ENCODE data around the gene MROH8. TPM values are rescaled to one million over a fixed set of nuclear protein-coding genes. Genes with fewer than 3 reads are reported as not detected.

MROH8 gene
- total and polyA plus RNA-seq, 2 of the 13 experiments (the other 11 are each of a cell fraction or from before 2014, with no cell fraction given) = 2.6 to 5.5 TPM

DNA sequence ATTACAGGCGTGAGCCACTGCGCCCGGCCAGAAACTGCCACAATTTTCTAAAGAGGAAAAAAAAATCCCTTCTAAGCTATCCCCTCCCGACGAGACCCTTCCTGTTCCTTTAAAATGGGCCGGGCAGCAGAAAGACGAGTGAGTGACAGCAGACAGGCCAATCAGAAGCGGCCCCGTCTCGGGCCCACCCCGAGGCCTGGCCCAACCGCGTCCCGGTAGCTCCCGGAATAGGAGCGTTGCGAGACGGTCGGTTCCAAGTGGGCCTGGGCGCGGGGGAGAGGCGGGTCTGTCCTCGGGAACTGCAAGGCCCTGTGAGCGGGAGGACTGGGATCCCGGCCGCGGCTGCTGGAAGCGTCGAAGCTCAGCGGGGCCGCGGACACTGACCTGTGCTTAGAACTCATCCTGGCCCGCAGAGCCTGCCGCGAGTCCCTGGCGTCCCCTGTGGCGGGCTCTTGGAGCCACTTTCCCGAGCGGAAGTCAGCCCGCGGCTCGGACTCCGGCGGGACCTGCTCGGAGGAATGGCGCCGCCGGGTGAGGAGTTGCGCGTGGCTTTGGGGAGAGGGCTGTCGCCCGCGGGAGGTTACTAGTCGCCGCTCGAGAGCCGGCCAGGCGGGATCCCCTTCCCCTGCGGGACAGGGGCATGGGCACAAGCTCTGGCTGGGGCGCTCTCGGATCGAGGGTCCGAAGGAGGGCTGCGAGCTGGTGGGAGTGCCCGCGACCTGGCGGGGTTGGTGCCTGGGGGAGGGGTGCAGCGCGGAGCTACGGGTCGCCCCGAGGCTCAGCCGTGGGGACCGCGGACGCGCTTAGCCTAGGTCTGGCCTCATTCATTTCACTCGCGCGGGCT lies at the start of gene MROH8, which contains the start of gene RPN2 (continued):
- TF ChIP-seq, protein P1, sequence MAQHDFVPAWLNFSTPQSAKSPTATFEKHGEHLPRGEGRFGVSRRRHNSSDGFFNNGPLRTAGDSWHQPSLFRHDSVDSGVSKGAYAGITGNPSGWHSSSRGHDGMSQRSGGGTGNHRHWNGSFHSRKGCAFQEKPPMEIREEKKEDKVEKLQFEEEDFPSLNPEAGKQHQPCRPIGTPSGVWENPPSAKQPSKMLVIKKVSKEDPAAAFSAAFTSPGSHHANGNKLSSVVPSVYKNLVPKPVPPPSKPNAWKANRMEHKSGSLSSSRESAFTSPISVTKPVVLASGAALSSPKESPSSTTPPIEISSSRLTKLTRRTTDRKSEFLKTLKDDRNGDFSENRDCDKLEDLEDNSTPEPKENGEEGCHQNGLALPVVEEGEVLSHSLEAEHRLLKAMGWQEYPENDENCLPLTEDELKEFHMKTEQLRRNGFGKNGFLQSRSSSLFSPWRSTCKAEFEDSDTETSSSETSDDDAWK (CRISPR knock-in tag; IDR thresholded peaks at IDR 0.05) = no peak
- TF ChIP-seq ELK4 (CRISPR knock-in tag; IDR thresholded peaks at IDR 0.05; ENCODE audit: borderline replicate concordance) (peak; percentile 84), SP140L (CRISPR knock-in tag; IDR thresholded peaks at IDR 0.05; ENCODE audit: borderline replicate concordance) (peak; percentile 90; the same call in 1 of the 2 replicates), ZNF570 (CRISPR knock-in tag; IDR thresholded peaks at IDR 0.05; ENCODE audit: borderline replicate concordance) (peak; percentile 88; the same call in 1 of the 2 replicates), MYC (CRISPR knock-in tag; IDR thresholded peaks at IDR 0.05; ENCODE audit: borderline replicate concordance) (peak; percentile 90), MXI1 (IDR thresholded peaks at IDR 0.05; ENCODE audit: borderline replicate concordance, low read depth, low read length) (peak; percentile 77; the same call in 1 of the 3 replicates), ESRRA (CRISPR knock-in tag; IDR thresholded peaks at IDR 0.05; ENCODE audit: low read depth) (no peak; the same call in 1 of the 2 replicates), CBX5 (CRISPR knock-in tag; IDR thresholded peaks at IDR 0.05; ENCODE audit: borderline replicate concordance) (0 out of 2 replicates have a peak, but pooled peaks have one; percentile 29), HNRNPUL1 (IDR thresholded peaks at IDR 0.05; ENCODE audit: low read depth, low read length) (peak; percentile 85; the same call in 1 of the 2 replicates), KLF12 (CRISPR knock-in tag; IDR thresholded peaks at IDR 0.05; ENCODE audit: borderline replicate concordance) (peak; percentile 91), HMG20B (CRISPR knock-in tag; conservative IDR thresholded peaks at IDR 0.05) (0 out of 2 replicates have a peak, but pooled peaks have one; percentile 17), SALL1 (CRISPR knock-in tag; IDR thresholded peaks at IDR 0.05) (peak; percentile 87), ATF7-NPFF (CRISPR knock-in tag; IDR thresholded peaks at IDR 0.05; ENCODE audit: low read depth) (peak; percentile 91), SETDB1 (CRISPR knock-in tag; IDR thresholded peaks at IDR 0.05; ENCODE audit: borderline replicate concordance) (no peak)
- TF ChIP-seq, protein P2, sequence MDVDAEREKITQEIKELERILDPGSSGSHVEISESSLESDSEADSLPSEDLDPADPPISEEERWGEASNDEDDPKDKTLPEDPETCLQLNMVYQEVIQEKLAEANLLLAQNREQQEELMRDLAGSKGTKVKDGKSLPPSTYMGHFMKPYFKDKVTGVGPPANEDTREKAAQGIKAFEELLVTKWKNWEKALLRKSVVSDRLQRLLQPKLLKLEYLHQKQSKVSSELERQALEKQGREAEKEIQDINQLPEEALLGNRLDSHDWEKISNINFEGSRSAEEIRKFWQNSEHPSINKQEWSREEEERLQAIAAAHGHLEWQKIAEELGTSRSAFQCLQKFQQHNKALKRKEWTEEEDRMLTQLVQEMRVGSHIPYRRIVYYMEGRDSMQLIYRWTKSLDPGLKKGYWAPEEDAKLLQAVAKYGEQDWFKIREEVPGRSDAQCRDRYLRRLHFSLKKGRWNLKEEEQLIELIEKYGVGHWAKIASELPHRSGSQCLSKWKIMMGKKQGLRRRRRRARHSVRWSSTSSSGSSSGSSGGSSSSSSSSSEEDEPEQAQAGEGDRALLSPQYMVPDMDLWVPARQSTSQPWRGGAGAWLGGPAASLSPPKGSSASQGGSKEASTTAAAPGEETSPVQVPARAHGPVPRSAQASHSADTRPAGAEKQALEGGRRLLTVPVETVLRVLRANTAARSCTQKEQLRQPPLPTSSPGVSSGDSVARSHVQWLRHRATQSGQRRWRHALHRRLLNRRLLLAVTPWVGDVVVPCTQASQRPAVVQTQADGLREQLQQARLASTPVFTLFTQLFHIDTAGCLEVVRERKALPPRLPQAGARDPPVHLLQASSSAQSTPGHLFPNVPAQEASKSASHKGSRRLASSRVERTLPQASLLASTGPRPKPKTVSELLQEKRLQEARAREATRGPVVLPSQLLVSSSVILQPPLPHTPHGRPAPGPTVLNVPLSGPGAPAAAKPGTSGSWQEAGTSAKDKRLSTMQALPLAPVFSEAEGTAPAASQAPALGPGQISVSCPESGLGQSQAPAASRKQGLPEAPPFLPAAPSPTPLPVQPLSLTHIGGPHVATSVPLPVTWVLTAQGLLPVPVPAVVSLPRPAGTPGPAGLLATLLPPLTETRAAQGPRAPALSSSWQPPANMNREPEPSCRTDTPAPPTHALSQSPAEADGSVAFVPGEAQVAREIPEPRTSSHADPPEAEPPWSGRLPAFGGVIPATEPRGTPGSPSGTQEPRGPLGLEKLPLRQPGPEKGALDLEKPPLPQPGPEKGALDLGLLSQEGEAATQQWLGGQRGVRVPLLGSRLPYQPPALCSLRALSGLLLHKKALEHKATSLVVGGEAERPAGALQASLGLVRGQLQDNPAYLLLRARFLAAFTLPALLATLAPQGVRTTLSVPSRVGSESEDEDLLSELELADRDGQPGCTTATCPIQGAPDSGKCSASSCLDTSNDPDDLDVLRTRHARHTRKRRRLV (CRISPR knock-in tag; IDR thresholded peaks at IDR 0.05) = peak; percentile 95; the same call in 1 of the 2 replicates

Measured in HepG2 (cell line).